ENCODE results near the gene PKDCC.

Gene PKDCC, protein sequence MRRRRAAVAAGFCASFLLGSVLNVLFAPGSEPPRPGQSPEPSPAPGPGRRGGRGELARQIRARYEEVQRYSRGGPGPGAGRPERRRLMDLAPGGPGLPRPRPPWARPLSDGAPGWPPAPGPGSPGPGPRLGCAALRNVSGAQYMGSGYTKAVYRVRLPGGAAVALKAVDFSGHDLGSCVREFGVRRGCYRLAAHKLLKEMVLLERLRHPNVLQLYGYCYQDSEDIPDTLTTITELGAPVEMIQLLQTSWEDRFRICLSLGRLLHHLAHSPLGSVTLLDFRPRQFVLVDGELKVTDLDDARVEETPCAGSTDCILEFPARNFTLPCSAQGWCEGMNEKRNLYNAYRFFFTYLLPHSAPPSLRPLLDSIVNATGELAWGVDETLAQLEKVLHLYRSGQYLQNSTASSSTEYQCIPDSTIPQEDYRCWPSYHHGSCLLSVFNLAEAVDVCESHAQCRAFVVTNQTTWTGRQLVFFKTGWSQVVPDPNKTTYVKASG

DNA sequence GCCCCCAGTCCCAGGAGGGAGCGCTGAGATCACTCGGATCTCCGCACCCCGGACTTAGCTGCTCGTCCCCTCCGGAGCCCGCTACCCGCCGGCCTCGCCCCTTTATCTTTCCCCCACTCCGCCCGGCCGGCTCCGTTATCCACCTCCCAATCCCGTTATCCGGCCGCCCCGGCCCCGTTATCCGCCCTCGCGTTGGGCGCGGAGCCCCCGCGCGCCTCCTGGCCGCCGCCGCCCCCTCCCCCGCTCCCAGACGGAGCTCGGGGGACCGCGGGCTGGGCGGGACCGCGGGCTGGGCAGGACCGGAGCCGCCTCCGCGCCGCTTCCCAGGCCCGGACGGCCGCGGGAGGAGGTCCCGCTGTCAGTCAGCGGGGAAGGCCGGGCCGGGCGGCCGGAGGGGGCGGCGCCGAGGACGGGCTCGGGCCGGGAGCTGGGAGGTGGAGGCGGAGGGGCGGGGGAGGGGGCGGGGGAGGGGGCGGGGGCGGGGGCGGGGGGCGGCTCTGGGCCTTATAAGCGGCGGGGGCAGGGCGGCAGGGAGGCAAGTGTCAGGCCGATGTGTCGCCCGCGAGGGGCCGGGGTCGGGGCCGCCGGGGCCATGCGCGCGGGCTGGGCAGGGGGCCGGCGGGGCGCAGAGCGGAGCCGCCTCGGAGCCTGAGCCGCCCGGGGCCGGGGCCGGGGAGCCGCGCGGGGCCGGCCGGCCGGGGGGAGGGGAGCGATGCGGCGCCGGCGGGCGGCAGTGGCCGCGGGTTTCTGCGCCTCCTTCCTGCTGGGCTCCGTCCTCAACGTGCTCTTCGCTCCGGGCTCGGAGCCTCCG, at the start of gene PKDCC:
PKDCC (plus strand) TSS at position 534 of the 811 bp plus-strand sequence; CDS start at position 713, 179 bp downstream.
- Histone ChIP-seq H3K27me3 (ENCODE audit: control insufficient read depth in 1 of 2, insufficient read depth in 2 of 2, low read length in 2 of 2) (no peaks in the 10 kb centered on the region), H3K36me3 (ENCODE audit: control insufficient read depth in 2 of 2, insufficient read depth in 2 of 2, low read length in 2 of 2) (no peaks in the 10 kb centered on the region), H3K27ac (ENCODE audit: low read length) (peak within 1 kb of the TSS; percentile 94), H3K4me1 (ENCODE audit: control insufficient read depth, insufficient read depth, low read length) (peaks cover 48% of the 10 kb centered on the region), H3K4me3 (ENCODE audit: low read length in 2 of 2) (peak within 1 kb of the TSS; percentile 92 to 96), H3K9ac (ENCODE audit: low read length in 2 of 2) (peak within 1 kb of the TSS; percentile 80 to 91), H3K9me3 (ENCODE audit: control insufficient read depth in 2 of 2, low read length in 2 of 2) (no peaks in the 10 kb centered on the region)

DNA sequence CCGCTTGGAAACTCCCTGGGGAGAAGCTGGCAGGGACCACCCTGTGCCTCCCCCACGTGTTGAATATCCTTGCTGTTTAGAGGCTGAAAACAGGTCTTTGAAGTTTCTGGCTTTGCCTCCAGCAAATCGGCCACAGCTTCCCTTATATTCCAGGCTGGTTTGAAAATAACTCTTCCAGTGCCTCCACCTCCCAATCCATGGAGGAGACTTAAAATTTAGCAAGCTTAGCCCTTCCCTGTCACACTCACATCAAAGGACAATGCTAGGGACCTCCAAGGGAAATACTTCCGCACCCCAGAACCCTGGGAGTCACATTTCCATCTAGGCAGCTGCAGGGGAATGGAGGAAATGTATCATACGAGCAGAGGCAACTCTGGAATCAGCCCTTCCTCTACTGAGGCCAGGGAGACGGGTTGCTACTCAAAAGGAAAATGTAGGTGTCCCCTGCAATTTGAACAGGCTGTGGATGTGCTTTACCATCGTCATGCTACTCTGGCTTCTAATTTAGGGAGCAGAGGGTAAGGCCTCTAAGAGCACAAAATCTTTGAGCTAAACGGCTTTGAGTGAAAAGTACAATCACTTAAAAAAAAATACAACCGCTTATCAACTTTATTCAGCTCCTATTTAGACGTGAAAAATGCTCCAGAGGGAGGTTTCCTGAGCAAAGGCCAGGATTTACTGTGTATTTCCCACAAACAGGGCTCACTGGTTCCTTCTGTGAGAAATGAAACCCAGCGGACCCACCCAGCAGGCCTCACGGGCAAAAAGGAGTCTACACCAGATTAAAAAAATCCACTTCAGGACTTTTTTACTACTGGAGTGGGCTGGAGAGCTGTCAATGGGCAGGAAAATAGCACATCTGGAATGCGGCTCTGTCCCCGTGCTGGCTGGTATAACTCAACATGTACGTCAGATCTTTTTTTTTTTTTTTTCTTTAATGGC, 49.4 kb upstream of the PKDCC start:
- no peaks in the 10 kb centered on the region for H3K4me1 ChIP-seq (ENCODE audit: control insufficient read depth, insufficient read depth, low read length)
- no peak overlapping the region for H3K27ac ChIP-seq (ENCODE audit: low read length)
- no peaks in the 10 kb centered on the region for H3K36me3 ChIP-seq (ENCODE audit: control insufficient read depth in 2 of 2, insufficient read depth in 2 of 2, low read length in 2 of 2)
- H3K9ac ChIP-seq (ENCODE audit: low read length in 2 of 2): peak overlapping the region in 1 of 2 donors; percentile 5
- no peak overlapping the region for H3K4me3 ChIP-seq (ENCODE audit: low read length in 2 of 2)
- no peaks in the 10 kb centered on the region for H3K27me3 ChIP-seq (ENCODE audit: control insufficient read depth in 1 of 2, insufficient read depth in 2 of 2, low read length in 2 of 2)
- H3K9me3 ChIP-seq (ENCODE audit: control insufficient read depth in 2 of 2, low read length in 2 of 2): no peaks in the 10 kb centered on the region

DNA sequence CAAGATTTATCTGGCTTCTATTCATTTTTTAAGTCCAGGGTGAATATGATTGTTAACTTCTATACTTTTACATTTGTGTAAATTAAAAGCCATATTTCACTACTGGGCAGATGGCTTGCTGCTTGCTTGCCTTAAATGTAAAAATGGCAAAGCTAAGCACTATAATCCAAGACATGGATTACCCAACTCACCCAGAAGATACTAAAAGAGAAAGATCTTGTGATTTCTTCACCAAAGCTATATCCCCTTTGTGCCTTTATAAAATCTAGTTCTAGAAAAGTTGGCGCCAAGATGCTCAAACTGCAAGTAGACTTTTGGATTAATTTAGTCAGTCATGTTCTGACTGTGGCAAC, 48.7 kb upstream of the PKDCC start:
- H3K27ac ChIP-seq (ENCODE audit: low read length): no peak overlapping the region

DNA sequence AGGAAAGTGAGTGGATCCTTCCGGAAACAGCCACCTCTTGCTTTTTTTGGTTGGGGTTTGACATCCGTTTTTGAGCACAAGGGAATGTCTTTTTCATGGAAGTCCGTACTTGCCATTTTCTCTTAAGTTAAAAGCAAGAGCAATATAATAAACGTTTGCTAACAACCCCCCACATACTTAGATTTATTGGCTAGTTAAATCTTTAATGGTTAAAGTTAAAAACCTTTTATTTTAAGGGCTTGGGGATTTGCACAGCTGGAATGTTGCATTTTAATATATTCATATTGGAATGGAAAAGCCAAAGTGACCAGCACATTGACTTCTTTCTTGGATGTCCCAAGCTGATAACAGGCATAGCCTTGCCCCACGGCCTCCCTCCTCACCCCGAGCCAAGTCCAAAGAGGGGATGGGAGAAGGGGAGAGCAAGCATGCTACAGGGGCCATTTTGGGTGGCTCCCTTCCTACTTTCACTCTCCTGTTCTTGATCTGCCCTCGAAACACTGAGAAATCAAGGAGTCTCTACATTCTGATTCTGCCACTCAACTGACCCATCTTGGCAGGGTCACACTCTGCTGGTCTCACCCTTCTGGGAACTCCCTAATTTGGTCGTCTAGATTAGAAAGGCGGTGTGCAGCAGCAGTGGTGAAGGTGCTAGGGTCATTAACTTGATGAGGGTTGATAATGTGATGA, 48.1 kb upstream of the PKDCC start:
- Histone ChIP-seq H3K4me3 (ENCODE audit: low read length in 2 of 2) (no peak overlapping the region), H3K36me3 (ENCODE audit: control insufficient read depth in 2 of 2, insufficient read depth in 2 of 2, low read length in 2 of 2) (no peaks in the 10 kb centered on the region), H3K9ac (ENCODE audit: low read length in 2 of 2) (no peak overlapping the region), H3K4me1 (ENCODE audit: control insufficient read depth, insufficient read depth, low read length) (no peaks in the 10 kb centered on the region), H3K9me3 (ENCODE audit: control insufficient read depth in 2 of 2, low read length in 2 of 2) (no peaks in the 10 kb centered on the region), H3K27me3 (ENCODE audit: control insufficient read depth in 1 of 2, insufficient read depth in 2 of 2, low read length in 2 of 2) (no peaks in the 10 kb centered on the region), H3K27ac (ENCODE audit: low read length) (no peak overlapping the region)

More for the DNA sequence above, 48.7 kb upstream of the PKDCC start:
- H3K9ac ChIP-seq (ENCODE audit: low read length in 2 of 2): no peak overlapping the region
- H3K4me3 ChIP-seq (ENCODE audit: low read length in 2 of 2): no peak overlapping the region
- no peaks in the 10 kb centered on the region for H3K36me3 ChIP-seq (ENCODE audit: control insufficient read depth in 2 of 2, insufficient read depth in 2 of 2, low read length in 2 of 2)
- H3K4me1 ChIP-seq (ENCODE audit: control insufficient read depth, insufficient read depth, low read length): no peaks in the 10 kb centered on the region
- no peaks in the 10 kb centered on the region for H3K9me3 ChIP-seq (ENCODE audit: control insufficient read depth in 2 of 2, low read length in 2 of 2)
- no peaks in the 10 kb centered on the region for H3K27me3 ChIP-seq (ENCODE audit: control insufficient read depth in 1 of 2, insufficient read depth in 2 of 2, low read length in 2 of 2)

DNA sequence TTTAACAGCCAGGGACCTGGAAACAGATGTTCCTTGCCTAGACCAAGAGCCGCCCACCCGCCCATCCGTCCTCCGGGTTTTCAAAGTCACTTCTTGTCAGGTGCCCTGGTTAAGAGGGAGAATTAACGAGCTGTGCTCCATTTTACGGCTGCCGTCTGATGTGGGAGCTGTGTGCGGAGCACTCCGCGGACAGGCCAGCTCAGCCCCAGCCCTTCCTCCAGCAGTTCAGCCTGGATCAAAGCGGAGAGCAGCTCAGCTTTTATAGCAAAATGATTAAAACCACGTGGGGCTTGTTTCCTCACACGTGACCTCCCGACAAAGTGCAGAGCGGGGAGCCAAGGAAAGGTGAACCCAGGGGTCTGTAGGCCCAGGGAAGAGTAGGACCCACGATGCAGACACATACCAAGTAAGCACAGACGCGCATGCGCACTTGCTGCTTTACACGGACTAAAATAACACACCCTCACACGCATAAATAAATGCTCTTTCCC, 46.1 kb upstream of the PKDCC start:
- H3K4me3 ChIP-seq (ENCODE audit: low read length in 2 of 2): no peak overlapping the region
- H3K36me3 ChIP-seq (ENCODE audit: control insufficient read depth in 2 of 2, insufficient read depth in 2 of 2, low read length in 2 of 2): no peaks in the 10 kb centered on the region
- no peaks in the 10 kb centered on the region for H3K27me3 ChIP-seq (ENCODE audit: control insufficient read depth in 1 of 2, insufficient read depth in 2 of 2, low read length in 2 of 2)
- no peaks in the 10 kb centered on the region for H3K9me3 ChIP-seq (ENCODE audit: control insufficient read depth in 2 of 2, low read length in 2 of 2)
- no peak overlapping the region for H3K9ac ChIP-seq (ENCODE audit: low read length in 2 of 2)
- no peaks in the 10 kb centered on the region for H3K4me1 ChIP-seq (ENCODE audit: control insufficient read depth, insufficient read depth, low read length)
- H3K27ac ChIP-seq (ENCODE audit: low read length): no peak overlapping the region

DNA sequence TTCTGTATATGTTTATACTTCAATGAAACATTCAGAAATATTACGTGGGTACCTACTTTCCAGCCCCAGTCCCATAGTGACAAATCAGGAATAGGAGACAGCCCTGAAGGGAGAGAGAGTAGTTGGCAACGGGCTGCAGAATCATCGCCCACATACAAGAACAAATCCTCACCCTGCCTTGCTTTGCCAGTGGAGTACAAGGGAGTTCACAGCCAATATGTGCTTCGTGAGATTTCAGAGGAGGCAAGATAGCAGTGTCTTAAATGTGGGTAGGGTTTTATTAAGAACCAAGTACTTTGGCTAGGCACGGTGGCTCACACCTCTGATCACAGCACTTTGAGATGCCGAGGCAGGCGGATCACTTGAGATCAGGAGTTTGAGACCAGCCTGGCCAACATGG, 40.3 kb upstream of the PKDCC start:
- H3K4me3 ChIP-seq (ENCODE audit: low read length in 2 of 2): no peak overlapping the region
- H3K36me3 ChIP-seq (ENCODE audit: control insufficient read depth in 2 of 2, insufficient read depth in 2 of 2, low read length in 2 of 2): no peaks in the 10 kb centered on the region
- H3K9ac ChIP-seq (ENCODE audit: low read length in 2 of 2): no peak overlapping the region
- H3K27me3 ChIP-seq (ENCODE audit: control insufficient read depth in 1 of 2, insufficient read depth in 2 of 2, low read length in 2 of 2): no peaks in the 10 kb centered on the region
- no peak overlapping the region for H3K27ac ChIP-seq (ENCODE audit: low read length)
- H3K9me3 ChIP-seq (ENCODE audit: control insufficient read depth in 2 of 2, low read length in 2 of 2): no peaks in the 10 kb centered on the region
- no peaks in the 10 kb centered on the region for H3K4me1 ChIP-seq (ENCODE audit: control insufficient read depth, insufficient read depth, low read length)

DNA sequence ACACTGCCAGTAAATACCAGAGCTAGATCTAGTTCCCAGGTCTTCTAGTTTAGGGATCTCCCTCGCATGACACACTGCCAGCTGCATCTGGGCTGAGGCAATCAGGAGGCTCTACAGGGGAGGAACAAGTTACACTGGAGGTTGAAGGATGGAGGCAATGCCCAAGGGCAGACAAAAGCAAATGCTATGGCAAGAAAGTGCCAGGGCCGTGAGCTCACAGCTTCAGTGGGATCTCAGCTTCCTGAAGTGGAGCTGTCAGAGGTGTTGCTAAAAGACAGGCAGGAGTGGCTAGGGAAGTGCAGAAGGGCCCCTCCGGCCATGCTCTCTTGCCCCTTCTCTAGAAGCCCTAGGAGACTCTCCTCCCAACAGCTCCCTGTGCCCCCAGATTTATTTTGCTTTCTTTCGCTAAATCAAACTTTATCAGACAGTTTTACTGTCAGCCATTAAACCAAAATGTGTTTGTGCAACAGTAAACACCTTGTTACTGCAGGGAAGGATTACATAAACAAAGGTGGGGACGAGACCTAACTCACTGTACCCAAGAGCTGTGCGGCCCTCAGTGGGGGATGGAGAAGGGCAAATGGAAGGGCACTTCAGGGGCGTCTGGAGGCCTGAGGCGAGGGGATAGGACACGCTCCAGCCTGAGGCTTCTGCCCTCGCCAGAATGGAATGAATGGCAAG, 39.4 kb upstream of the PKDCC start:
- Histone ChIP-seq H3K9ac (ENCODE audit: low read length in 2 of 2) (no peak overlapping the region), H3K36me3 (ENCODE audit: control insufficient read depth in 2 of 2, insufficient read depth in 2 of 2, low read length in 2 of 2) (no peaks in the 10 kb centered on the region), H3K27ac (ENCODE audit: low read length) (no peak overlapping the region), H3K4me3 (ENCODE audit: low read length in 2 of 2) (no peak overlapping the region), H3K9me3 (ENCODE audit: control insufficient read depth in 2 of 2, low read length in 2 of 2) (no peaks in the 10 kb centered on the region), H3K4me1 (ENCODE audit: control insufficient read depth, insufficient read depth, low read length) (no peaks in the 10 kb centered on the region), H3K27me3 (ENCODE audit: control insufficient read depth in 1 of 2, insufficient read depth in 2 of 2, low read length in 2 of 2) (no peaks in the 10 kb centered on the region)

DNA sequence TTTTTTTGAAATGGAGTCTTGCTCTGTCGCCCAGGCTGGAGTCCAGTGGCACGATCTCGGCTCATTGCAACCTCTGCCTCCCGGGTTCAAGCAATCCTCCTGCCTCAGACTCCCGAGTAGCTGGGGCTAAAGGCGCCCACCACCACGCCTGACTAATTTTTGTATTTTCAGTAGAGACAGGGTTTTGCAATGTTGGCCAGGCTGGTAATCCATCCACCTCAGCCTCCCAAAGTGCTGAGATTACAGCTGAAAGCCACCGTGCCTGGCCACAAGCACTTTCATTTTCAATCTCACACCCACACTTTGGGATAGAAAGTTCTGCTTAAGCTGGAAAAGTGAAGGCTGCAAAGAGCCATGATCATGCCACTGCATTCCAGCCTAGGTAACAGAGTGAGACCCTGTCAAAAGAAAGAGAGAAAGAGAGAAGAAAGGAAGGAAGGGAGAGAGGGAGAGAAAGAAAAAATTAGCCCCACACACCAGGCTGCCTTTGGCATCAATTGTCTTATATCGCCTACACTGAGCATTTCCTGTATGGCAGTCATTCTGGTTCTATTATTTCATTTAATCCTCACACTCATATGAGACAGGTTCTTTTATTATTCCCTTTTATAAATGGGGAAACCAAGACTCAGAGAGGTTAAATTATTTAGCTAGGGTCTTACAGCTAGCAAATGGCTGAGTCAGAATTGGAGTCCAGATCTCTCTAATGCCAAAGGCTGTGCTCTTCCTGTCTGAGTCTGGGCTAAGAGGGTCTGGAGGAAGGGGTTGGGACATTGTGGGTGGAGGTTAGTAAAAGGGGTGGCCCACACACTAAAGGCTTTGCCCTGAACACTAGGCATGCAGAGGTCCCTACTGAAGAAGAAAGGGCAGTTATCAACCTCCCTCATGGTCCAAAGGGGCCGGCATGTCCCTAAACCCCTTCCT, 37.9 kb upstream of the PKDCC start:
- Histone ChIP-seq H3K9ac (ENCODE audit: low read length in 2 of 2) (no peak overlapping the region), H3K9me3 (ENCODE audit: control insufficient read depth in 2 of 2, low read length in 2 of 2) (no peaks in the 10 kb centered on the region), H3K4me3 (ENCODE audit: low read length in 2 of 2) (no peak overlapping the region), H3K36me3 (ENCODE audit: control insufficient read depth in 2 of 2, insufficient read depth in 2 of 2, low read length in 2 of 2) (no peaks in the 10 kb centered on the region), H3K27me3 (ENCODE audit: control insufficient read depth in 1 of 2, insufficient read depth in 2 of 2, low read length in 2 of 2) (no peaks in the 10 kb centered on the region), H3K27ac (ENCODE audit: low read length) (no peak overlapping the region), H3K4me1 (ENCODE audit: control insufficient read depth, insufficient read depth, low read length) (no peaks in the 10 kb centered on the region)

DNA sequence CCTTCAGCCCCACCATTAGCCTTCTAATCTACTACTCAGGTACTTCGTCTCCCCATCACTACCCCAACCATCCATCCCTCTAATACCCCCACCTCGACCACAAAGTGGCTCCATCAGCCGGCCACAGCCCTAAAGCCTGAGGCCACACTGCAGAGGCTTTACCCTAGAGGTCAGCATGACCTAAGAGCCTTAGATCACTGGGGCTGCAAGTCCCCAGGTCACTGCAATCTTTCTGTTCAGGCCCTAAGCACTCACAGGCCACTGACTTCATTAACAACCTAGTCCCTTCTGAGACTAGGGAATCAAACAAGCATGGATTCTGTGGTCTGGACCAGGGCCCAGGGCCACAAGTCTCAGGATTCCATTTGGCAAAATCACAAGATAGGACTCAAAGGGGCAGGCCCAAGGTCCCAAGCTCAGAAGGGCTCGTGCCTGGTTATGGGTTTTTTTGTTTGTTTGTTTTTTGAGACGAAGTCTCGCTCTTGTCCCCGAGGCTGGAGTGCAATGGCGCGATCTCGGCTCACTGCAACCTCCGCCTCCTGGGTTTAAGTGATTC, 37.0 kb upstream of the PKDCC start:
- Histone ChIP-seq H3K27me3 (ENCODE audit: control insufficient read depth in 1 of 2, insufficient read depth in 2 of 2, low read length in 2 of 2) (no peaks in the 10 kb centered on the region), H3K36me3 (ENCODE audit: control insufficient read depth in 2 of 2, insufficient read depth in 2 of 2, low read length in 2 of 2) (no peaks in the 10 kb centered on the region), H3K9ac (ENCODE audit: low read length in 2 of 2) (no peak overlapping the region), H3K9me3 (ENCODE audit: control insufficient read depth in 2 of 2, low read length in 2 of 2) (no peaks in the 10 kb centered on the region), H3K27ac (ENCODE audit: low read length) (no peak overlapping the region), H3K4me3 (ENCODE audit: low read length in 2 of 2) (no peak overlapping the region), H3K4me1 (ENCODE audit: control insufficient read depth, insufficient read depth, low read length) (no peaks in the 10 kb centered on the region)
